Panc1 (cell line): ENCODE measurements around the gene TSC1. TPM values are rescaled to one million over a fixed set of nuclear protein-coding genes. Genes with fewer than 3 reads are reported as not detected.

Experiments
- ATAC-seq: fragments of 200-7000 bp; cut with Tn5 transposase; 2 replicates; pipeline ENCODE4 v1.9.1; 2020; ENCODE audit warnings: mild to moderate bottlenecking, moderate library complexity
- BruUV-seq: library from RNA; stranded (reverse); fragments of 400-500 nt; replicated peaks from 2 replicates; lab custom pipeline; 2021; lab: Mats Ljungman, UMichigan
- CTCF ChIA-PET: fragments of 300-600 bp; sonication (Branson Sonifier 250); formaldehyde crosslinking; loops from one replicate; lab custom pipeline; 2022; ENCODE audit warnings: antibody characterized with exemption; lab: Charles Lee
- POLR2A ChIA-PET: fragments of 300-600 bp; sonication (Branson Sonifier 250); formaldehyde crosslinking; loops from one replicate; lab custom pipeline; 2022; ENCODE audit warnings: antibody characterized with exemption; lab: Charles Lee
- DNase-seq: peaks from one replicate; pipeline ENCODE4 v3.0.0-alpha.2; 2010; ENCODE audit warnings: low read depth, low spot score
- H3K27ac ChIP-seq: 2 replicates; pipeline ENCODE4 v1.5.1; 2011; ENCODE audit warnings: mild to moderate bottlenecking, low read length, inconsistent platforms
- H3K27me3 ChIP-seq: fragments of 200-500 bp; sonication (Bioruptor generic); 2 replicates; pipeline ENCODE4 v1.6.0; 2014; ENCODE audit warnings: low read length, inconsistent platforms; ENCODE audit not compliant: control insufficient read depth, insufficient read depth
- H3K36me3 ChIP-seq: fragments of 200-500 bp; sonication (Bioruptor generic); 2 replicates; pipeline ENCODE4 v1.5.1; 2014; ENCODE audit warnings: inconsistent platforms, mild to moderate bottlenecking, low read length, moderate library complexity; ENCODE audit not compliant: control insufficient read depth, insufficient read depth
- H3K4me1 ChIP-seq: 2 replicates; pipeline ENCODE4 v1.5.1; 2011; ENCODE audit warnings: inconsistent platforms, mild to moderate bottlenecking, low read length, moderate library complexity; ENCODE audit not compliant: control insufficient read depth, insufficient read depth
- H3K4me3 ChIP-seq, 2 experiments: 2 replicates each; pipeline ENCODE4 v1.5.1; 2011 to 2012; ENCODE audit warnings: low read depth in 2 of 2, low read length in 2 of 2, mild to moderate bottlenecking in 2 of 2, inconsistent platforms in 1 of 2, moderate library complexity in 1 of 2
- H3K9me3 ChIP-seq: fragments of 200-500 bp; sonication (Bioruptor generic); 2 replicates; pipeline ENCODE4 v1.5.1; 2014; ENCODE audit warnings: low read depth, mild to moderate bottlenecking, inconsistent platforms, low read length, moderate library complexity; ENCODE audit not compliant: control insufficient read depth, insufficient read depth
- CTCF ChIP-seq: fragments of 450-650 bp; IDR thresholded peaks from 2 replicates; pipeline ENCODE4 v1.5.1; 2017; ENCODE audit warnings: mild to moderate bottlenecking
- POLR2AphosphoS5 ChIP-seq: IDR thresholded peaks from 2 replicates; pipeline ENCODE4 v1.6.1; 2012; ENCODE audit warnings: mild to moderate bottlenecking, low read depth, low read length, moderate library complexity
- REST ChIP-seq, 2 experiments: IDR thresholded peaks; 2 replicates each; pipeline ENCODE4 v1.6.1; 2011 to 2012; ENCODE audit warnings: low read depth in 2 of 2, control low read depth in 1 of 2, low read length in 1 of 2, mild to moderate bottlenecking in 1 of 2, moderate library complexity in 1 of 2; ENCODE audit not compliant: insufficient read depth in 1 of 2
- SIN3A ChIP-seq: IDR thresholded peaks from 2 replicates; pipeline ENCODE4 v1.6.1; 2012; ENCODE audit warnings: low read depth, mild to moderate bottlenecking, low read length, moderate library complexity, borderline replicate concordance; ENCODE audit not compliant: insufficient read depth
- TCF7L2 ChIP-seq: IDR thresholded peaks from 2 replicates; pipeline ENCODE4 v1.6.1; 2011; ENCODE audit warnings: mild to moderate bottlenecking, low read depth, low read length, inconsistent platforms
- in situ Hi-C: cut with HindIII; loops from 2 replicates; pipeline ENCODE4 v1.10.0; 2016; ENCODE audit warnings: low sequenced_read_pairs, low pct_unique_long_range_greater_than_20kb
- intact Hi-C: fragments of 100-400 bp; cut with micrococcal nuclease; formaldehyde crosslinking; loops from one replicate; pipeline ENCODE4 v1.10.0; 2022; ENCODE audit not compliant: unreplicated experiment
- total RNA-seq: library from RNA; stranded (reverse); gene quantifications from one replicate; pipeline ENCODE4 v1.2.1, GENCODE V29; 2021; ENCODE audit not compliant: unreplicated experiment

Gene TSC1
- total RNA-seq, 1 experiment from 2014 or later, result 27.4 TPM

- H3K9me3 ChIP-seq, result no peaks in the 10 kb centered on the region
- no peak overlapping the region for H3K4me3 ChIP-seq
- no peak overlapping the region for H3K27ac ChIP-seq
- in situ Hi-C loops, result no loop called here
- POLR2A ChIA-PET, result no interaction called here
- no peak for TF ChIP-seq TCF7L2
- no peaks in the 10 kb centered on the region for H3K4me1 ChIP-seq
- H3K36me3 ChIP-seq, result no peaks in the 10 kb centered on the region; the same call in 1 of the 2 replicates
- intact Hi-C loops, result no loop called here
- no TSS peak for BruUV-seq
- CTCF ChIA-PET, result no interaction called here
- H3K27me3 ChIP-seq, result no peaks in the 10 kb centered on the region
- ATAC-seq, result no peak
- DNase-seq, result no peak
Measured at GRCh38 chr9:132910376-132910775, 34.0 kb downstream of the TSC1 start.

GRCh38 chr9:132909311-132909710 lies 35.1 kb downstream of the TSC1 start:
- in situ Hi-C loops, result no loop called here
- no peaks in the 10 kb centered on the region; the same call in 1 of the 2 replicates for H3K36me3 ChIP-seq
- no peaks in the 10 kb centered on the region for H3K9me3 ChIP-seq
- no TSS peak for BruUV-seq
- DNase-seq, result no peak
- POLR2A ChIA-PET, result no interaction called here
- CTCF ChIA-PET, result no interaction called here
- H3K4me3 ChIP-seq, result no peak overlapping the region
- intact Hi-C loops, result no loop called here
- no peak for ATAC-seq
- no peak for TF ChIP-seq CTCF
- TF ChIP-seq SIN3A, result no peak
- no peak for TF ChIP-seq REST (IDR thresholded peaks at IDR 0.05; ENCODE audit: insufficient read depth in 1 of 2, low read depth in 2 of 2, low read length in 1 of 2)
- TF ChIP-seq POLR2AphosphoS5, result no peak
- no peak for TF ChIP-seq TCF7L2
- H3K27me3 ChIP-seq, result no peaks in the 10 kb centered on the region
- no peaks in the 10 kb centered on the region for H3K4me1 ChIP-seq
- H3K27ac ChIP-seq, result no peak overlapping the region

GRCh38 chr9:132908635-132909034 lies 35.8 kb downstream of the TSC1 start:
- BruUV-seq, result no TSS peak
- in situ Hi-C loops, result no loop called here
- POLR2A ChIA-PET, result no interaction called here
- Histone ChIP-seq H3K4me1 (no peaks in the 10 kb centered on the region), H3K9me3 (no peaks in the 10 kb centered on the region), H3K4me3 (no peak overlapping the region), H3K36me3 (no peaks in the 10 kb centered on the region; the same call in 1 of the 2 replicates), H3K27me3 (no peaks in the 10 kb centered on the region), H3K27ac (no peak overlapping the region)
- intact Hi-C loops, result no loop called here
- CTCF ChIA-PET, result interaction anchor here (0.7 kb wide), 1 partner anchor 335 kb away, joined by 6 read pairs; no protein-coding TSS in a partner anchor
- ATAC-seq (no peak), DNase-seq (no peak)
- no peak for TF ChIP-seq POLR2AphosphoS5
